Measurements from ENCODE around the gene MTRFR. TPM values are rescaled to one million over a fixed set of nuclear protein-coding genes. Genes with fewer than 3 reads are reported as not detected.
"Not testable (repeated sequence)": the region's sequence is repeated elsewhere in the genome, so short reads cannot be mapped to it uniquely, and the experiment has no call there.

The MTRFR gene
- total RNA-seq, 8 experiments from 2014 or later, result 11.8 to 28.1 (median 19.0) TPM

DNA sequence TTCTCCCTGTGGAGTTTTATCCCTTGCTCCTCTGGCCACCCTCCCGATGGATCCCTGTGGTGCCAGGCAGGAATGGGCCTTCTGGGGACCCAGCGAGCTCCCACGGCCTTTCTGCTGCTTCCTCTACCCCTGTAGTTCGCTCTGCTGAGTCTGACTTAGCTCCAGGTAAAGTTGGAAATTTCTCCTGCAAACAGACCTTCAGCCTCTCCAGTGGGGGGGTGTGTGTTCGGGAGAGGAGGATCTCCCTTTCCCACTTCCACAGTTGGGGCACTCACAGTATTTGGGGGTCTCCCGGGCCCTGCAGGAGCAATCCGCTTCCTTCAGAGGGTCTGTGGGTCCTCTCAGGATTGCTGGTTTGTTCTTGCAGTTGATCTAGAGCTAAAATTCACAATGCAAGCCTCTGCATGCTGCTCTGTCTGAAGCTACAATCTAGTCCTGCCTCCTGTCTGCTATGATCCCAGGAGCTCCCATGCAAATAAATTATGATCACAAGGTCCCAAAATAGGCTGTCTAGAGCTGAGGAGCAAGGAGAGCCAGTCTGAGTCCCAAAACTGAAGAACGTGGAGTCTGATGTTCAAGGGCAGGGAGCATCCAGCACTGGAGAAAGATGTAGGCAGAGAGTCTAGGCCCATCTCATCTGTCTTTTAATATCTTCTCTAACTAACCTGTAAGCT lies 18.3 kb downstream of the MTRFR start:
- no peak overlapping the region for H3K4me3 ChIP-seq
- peaks cover 17 to 19% of the 10 kb centered on the region in 2 donors for H3K4me1 ChIP-seq (replicated peaks in 1 of 2)
- H3K27ac ChIP-seq, result peak overlapping the region; percentile 80 to 90
- 86 to 100% (median 100%) methylated on average over 1 to 6 of the region's 8 CpGs; no CpG with 5 or more reads in 5 of the 10 experiments for WGBS, 10 experiments
- ATAC-seq (replicated peaks in 6 of 8), result no peak
- in situ Hi-C loops (cut with MboI; ENCODE audit: low pct_unique_long_range_greater_than_20kb in 2 of 9, low sequenced_read_pairs in 9 of 9, unreplicated experiment in 9 of 9), result no loop called here

GRCh38 chr12:123252365-123252764 lies 19.1 kb downstream of the MTRFR start:
- in situ Hi-C loops (cut with MboI; ENCODE audit: low pct_unique_long_range_greater_than_20kb in 2 of 9, low sequenced_read_pairs in 9 of 9, unreplicated experiment in 9 of 9); H3K27ac ChIP-seq: not testable (repeated sequence)
- 38 to 88% (median 54%) methylated on average over 1 to 7 of the region's 9 CpGs; no CpG with 5 or more reads in 6 of the 10 experiments for WGBS, 10 experiments

GRCh38 chr12:123253641-123254459 lies 20.6 kb downstream of the MTRFR start:
- ATAC-seq (replicated peaks in 6 of 8), result peak in 1 of 8 experiments; percentile 8
- H3K4me3 ChIP-seq, result no peak overlapping the region
- in situ Hi-C loops (cut with MboI; ENCODE audit: low pct_unique_long_range_greater_than_20kb in 2 of 9, low sequenced_read_pairs in 9 of 9, unreplicated experiment in 9 of 9), result no loop called here
- H3K4me1 ChIP-seq (replicated peaks in 1 of 2), result peaks cover 17 to 19% of the 10 kb centered on the region in 2 donors
- 66 to 100% (median 84%) methylated on average over 3 to 11 of the region's 24 CpGs; no CpG with 5 or more reads in 1 of the 10 experiments for WGBS, 10 experiments
- H3K27ac ChIP-seq, result no peak overlapping the region

More at GRCh38 chr12:123252365-123252764, 19.1 kb downstream of the MTRFR start:
- peaks cover 17 to 19% of the 10 kb centered on the region in 2 donors for H3K4me1 ChIP-seq (replicated peaks in 1 of 2)
- not testable (repeated sequence) for H3K4me3 ChIP-seq
- peak in 1 of 8 experiments; percentile 9 for ATAC-seq (replicated peaks in 6 of 8)

- 60 to 96% (median 88%) methylated on average over 1 to 4 of the region's 5 CpGs; no CpG with 5 or more reads in 5 of the 10 experiments for WGBS, 10 experiments
- ATAC-seq (replicated peaks in 6 of 8), result no peak
- Histone ChIP-seq H3K27ac (no peak overlapping the region), H3K4me3 (no peak overlapping the region), H3K4me1 (replicated peaks in 1 of 2) (peaks cover 17 to 19% of the 10 kb centered on the region in 2 donors)
- in situ Hi-C loops (cut with MboI; ENCODE audit: low pct_unique_long_range_greater_than_20kb in 2 of 9, low sequenced_read_pairs in 9 of 9, unreplicated experiment in 9 of 9), result no loop called here
Measured at GRCh38 chr12:123254853-123255446, 21.7 kb downstream of the MTRFR start.

DNA sequence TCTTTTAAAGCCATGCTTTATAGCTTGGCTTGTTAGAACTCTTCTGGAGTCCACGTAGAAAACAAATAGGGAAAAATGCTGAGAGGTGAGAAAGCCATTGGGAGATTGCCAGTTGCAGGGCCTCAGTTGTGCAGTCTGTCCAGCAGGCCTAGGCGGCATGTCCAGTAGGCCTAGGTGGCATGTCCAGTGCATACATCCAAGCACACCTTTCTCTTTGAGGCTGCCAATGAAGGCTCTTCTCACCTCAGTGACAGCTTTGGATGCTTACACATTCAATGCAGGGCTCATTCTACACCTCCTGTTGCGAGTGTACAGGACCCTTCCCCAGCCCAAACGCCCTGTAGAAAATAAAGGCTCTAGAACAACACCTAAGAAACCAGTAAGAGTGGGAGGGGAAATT lies 25.4 kb downstream of the MTRFR start:
- in situ Hi-C loops (cut with MboI; ENCODE audit: low pct_unique_long_range_greater_than_20kb in 2 of 9, low sequenced_read_pairs in 9 of 9, unreplicated experiment in 9 of 9), result no loop called here
- WGBS, 10 experiments, result 63 to 100% (median 75%) methylated on average over 1 to 4 of the region's 4 CpGs; no CpG with 5 or more reads in 3 of the 10 experiments
- no peak for ATAC-seq (replicated peaks in 6 of 8)
- Histone ChIP-seq H3K4me3 (no peak overlapping the region), H3K27ac (no peak overlapping the region), H3K4me1 (replicated peaks in 1 of 2) (peaks cover 0 to 4% of the 10 kb centered on the region in 2 donors)

GRCh38 chr12:123260081-123260480 lies 26.8 kb downstream of the MTRFR start:
- no peak overlapping the region for H3K27ac ChIP-seq
- peaks cover 0 to 4% of the 10 kb centered on the region in 2 donors for H3K4me1 ChIP-seq (replicated peaks in 1 of 2)
- in situ Hi-C loops (cut with MboI; ENCODE audit: low pct_unique_long_range_greater_than_20kb in 2 of 9, low sequenced_read_pairs in 9 of 9, unreplicated experiment in 9 of 9), result no loop called here
- H3K4me3 ChIP-seq, result no peak overlapping the region
- 68 to 100% (median 94%) methylated on average over 2 to 9 of the region's 9 CpGs for WGBS, 10 experiments
- ATAC-seq (replicated peaks in 6 of 8), result peak in 1 of 8 experiments; percentile 28

DNA sequence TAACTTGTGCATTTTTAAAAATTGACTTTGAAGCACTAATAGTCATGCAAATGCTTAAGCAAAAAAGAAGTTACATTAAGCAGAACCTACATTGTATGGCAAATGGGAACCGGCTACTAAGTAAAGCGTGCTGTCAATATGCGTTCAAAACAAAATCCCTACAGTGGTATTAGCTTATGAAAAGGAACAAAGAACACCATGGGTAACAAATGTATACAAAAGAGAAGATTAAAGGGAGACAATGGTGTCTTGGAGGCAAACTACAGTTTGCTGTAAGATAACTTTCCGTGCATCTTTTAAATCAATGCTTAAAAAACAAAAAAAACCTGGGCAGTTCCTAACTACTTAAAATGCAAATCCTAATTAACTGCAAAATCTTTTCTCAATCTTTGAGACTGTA lies 28.0 kb downstream of the MTRFR start:
- in situ Hi-C loops (cut with MboI; ENCODE audit: low pct_unique_long_range_greater_than_20kb in 2 of 9, low sequenced_read_pairs in 9 of 9, unreplicated experiment in 9 of 9), result no loop called here
- Histone ChIP-seq H3K4me3 (no peak overlapping the region), H3K4me1 (replicated peaks in 1 of 2) (peaks cover 0 to 4% of the 10 kb centered on the region in 2 donors), H3K27ac (no peak overlapping the region)
- WGBS, 10 experiments, result 0 to 88% (median 78%) methylated on average over 1 to 4 of the region's 4 CpGs
- no peak for ATAC-seq (replicated peaks in 6 of 8)

- in situ Hi-C loops (cut with MboI; ENCODE audit: low pct_unique_long_range_greater_than_20kb in 2 of 9, low sequenced_read_pairs in 9 of 9, unreplicated experiment in 9 of 9), result no loop called here
- 92 to 100% (median 100%) methylated on average over 1 to 4 of the region's 8 CpGs; no CpG with 5 or more reads in 3 of the 10 experiments for WGBS, 10 experiments
- no peak for ATAC-seq (replicated peaks in 6 of 8)
- Histone ChIP-seq H3K27ac (no peak overlapping the region), H3K4me3 (no peak overlapping the region), H3K4me1 (replicated peaks in 1 of 2) (peaks cover 4 to 5% of the 10 kb centered on the region in 2 donors)
Measured at GRCh38 chr12:123263196-123263817, 30.1 kb downstream of the MTRFR start.

- ATAC-seq (replicated peaks in 6 of 8), result no peak
- H3K27ac ChIP-seq, result no peak overlapping the region
- WGBS, 10 experiments, result 14 to 80% (median 65%) methylated on average over 1 to 2 of the region's 7 CpGs; no CpG with 5 or more reads in 6 of the 10 experiments
- H3K4me1 ChIP-seq (replicated peaks in 1 of 2), result peaks cover 11 to 12% of the 10 kb centered on the region in 2 donors
- H3K4me3 ChIP-seq, result no peak overlapping the region
- in situ Hi-C loops (cut with MboI; ENCODE audit: low pct_unique_long_range_greater_than_20kb in 2 of 9, low sequenced_read_pairs in 9 of 9, unreplicated experiment in 9 of 9), result no loop called here
Measured at GRCh38 chr12:123264642-123265041, 31.4 kb downstream of the MTRFR start.

DNA sequence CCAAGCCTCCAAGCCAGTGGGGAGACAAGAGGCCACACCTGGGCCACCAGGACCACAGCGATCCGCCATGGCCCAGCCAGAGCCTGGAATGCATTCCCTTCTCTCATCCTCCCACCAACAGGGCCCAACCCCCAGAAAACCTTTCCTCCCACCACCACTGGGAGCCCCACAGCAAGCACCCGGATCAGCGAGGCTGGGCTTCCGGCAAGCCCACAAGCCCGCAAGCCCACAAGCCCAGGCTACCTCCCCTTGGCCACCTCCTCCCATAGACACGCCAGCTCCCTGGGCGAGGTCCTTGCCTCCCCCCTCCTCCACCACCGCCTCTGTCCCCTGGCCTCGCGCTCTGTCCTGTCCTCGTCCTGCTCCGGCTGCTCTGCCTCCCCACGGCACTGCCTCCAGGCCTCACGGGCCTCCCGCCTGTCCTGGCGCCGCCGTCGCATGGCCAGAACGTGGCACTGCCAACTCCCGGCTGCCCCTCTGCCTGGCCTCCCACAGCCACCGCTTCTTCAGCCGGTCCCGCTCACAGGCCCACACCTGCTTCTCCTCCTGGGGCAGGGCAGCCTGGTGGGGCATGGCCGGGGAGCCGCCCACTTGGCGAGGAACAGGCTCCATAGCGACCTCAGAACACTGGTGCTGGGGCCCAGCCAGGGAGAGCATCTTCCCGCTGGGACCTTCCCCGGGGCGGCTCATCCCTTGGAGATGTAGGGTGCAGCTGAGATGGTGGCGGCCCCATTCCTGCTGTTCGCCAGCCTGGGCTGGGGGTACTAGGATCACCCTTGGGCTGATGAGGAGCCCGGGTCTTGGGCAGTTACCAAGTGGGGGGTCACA lies 32.8 kb downstream of the MTRFR start:
- peaks cover 12 to 17% of the 10 kb centered on the region in 2 donors for H3K4me1 ChIP-seq (replicated peaks in 1 of 2)
- 75 to 100% (median 100%) methylated on average over 1 to 4 of the region's 35 CpGs; no CpG with 5 or more reads in 5 of the 10 experiments for WGBS, 10 experiments
- no peak for ATAC-seq (replicated peaks in 6 of 8)
- in situ Hi-C loops (cut with MboI; ENCODE audit: low pct_unique_long_range_greater_than_20kb in 2 of 9, low sequenced_read_pairs in 9 of 9, unreplicated experiment in 9 of 9), result no loop called here
- H3K27ac ChIP-seq, result no peak overlapping the region
- H3K4me3 ChIP-seq, result no peak overlapping the region

DNA sequence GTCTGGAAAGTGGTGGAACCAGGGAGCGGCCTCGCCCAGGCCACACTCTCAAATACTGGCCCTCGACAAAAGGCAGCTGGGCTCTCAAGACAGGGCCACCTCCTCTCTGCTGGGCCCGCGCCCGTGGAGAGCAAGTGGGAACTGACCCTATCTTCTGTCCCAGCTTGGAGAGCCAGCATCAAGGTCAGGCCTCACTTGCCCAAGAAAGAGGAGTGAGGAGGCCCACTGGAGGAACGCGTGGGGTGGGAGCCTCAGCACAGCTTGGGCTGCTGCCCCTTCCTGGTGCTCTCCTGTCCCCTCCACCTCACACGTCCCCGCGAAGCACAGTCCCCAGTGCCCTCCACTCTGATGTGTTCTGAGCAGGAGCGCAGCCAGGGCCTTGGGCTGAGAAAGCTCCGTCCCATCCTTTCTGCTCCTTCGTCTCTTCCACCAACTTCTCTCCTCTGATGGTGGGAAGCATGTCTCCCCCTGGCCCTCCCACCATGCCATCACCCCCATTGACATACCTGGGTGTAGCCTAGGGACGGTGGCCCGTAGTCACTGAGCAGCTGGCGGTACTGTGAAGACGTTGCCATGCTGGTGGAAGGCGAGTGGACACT lies 33.5 kb downstream of the MTRFR start:
- no peak overlapping the region for H3K4me3 ChIP-seq
- H3K27ac ChIP-seq, result no peak overlapping the region
- WGBS, 10 experiments, result 87 to 90% methylated on average over 2 to 4 of the region's 19 CpGs; no CpG with 5 or more reads in 8 of the 10 experiments
- no peak for ATAC-seq (replicated peaks in 6 of 8)
- in situ Hi-C loops (cut with MboI; ENCODE audit: low pct_unique_long_range_greater_than_20kb in 2 of 9, low sequenced_read_pairs in 9 of 9, unreplicated experiment in 9 of 9), result no loop called here
- H3K4me1 ChIP-seq (replicated peaks in 1 of 2), result peaks cover 12 to 17% of the 10 kb centered on the region in 2 donors
